GM18507 (cell line): ENCODE measurements around the gene KYNU.
"Not testable (repeated sequence)": the region's sequence is repeated elsewhere in the genome, so short reads cannot be mapped to it uniquely, and the experiment has no call there.

Experiments used
- DNase-seq: peaks from one replicate; pipeline ENCODE4 v3.0.0; 2011; ENCODE audit warnings: low read depth; ENCODE audit not compliant: insufficient read length; ENCODE audit errors: extremely low spot score
- FAIRE-seq: peaks from 2 replicates; lab custom pipeline; 2011; peaks lifted over from hg19 to GRCh38; lab: Jason Lieb, UNC

The KYNU gene

DNA sequence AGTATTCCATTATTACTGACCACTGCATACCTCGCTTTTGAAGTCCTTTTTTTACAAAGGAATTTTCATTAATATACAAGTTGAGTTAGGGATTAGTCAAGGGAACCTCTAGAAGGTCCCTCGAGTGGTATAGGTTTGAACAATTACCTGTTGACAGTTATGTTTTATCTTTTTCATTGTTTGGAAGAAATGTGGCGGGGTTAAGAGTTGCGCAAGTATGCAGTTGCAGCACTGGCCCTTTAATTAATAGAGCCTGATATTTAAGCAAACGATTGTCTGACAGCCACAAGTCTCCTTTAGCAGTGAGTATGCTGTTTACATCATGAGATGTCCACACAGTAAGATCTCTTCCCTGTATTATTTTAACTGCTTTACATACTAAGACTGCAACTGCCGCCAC is 24.3 kb downstream of the KYNU start:
- FAIRE-seq, result no peak
- no peak for DNase-seq

GRCh38 chr2:142903726-142904125 is 26.3 kb downstream of the KYNU start:
- FAIRE-seq, DNase-seq: not testable (repeated sequence)

DNA sequence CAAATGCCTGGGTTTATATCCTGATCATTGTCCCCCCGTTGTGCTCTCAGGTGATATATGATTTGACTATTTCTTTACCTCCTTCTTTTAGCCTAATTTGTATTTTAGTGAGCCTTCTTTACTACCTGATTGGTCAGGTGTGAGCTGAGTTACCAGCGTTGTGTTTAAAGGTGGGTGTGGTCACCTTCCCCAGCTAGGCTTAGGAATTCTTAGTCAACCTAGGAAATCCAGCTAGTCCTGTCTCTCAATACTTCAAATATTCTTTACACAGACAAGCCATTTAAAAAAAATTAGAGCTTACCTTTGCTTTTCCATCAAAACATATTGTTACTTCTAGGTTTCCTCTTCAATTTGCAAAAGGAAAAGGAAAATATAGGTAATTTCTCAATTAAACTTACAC is 30.2 kb downstream of the KYNU start:
- DNase-seq, result no peak
- no peak for FAIRE-seq

DNA sequence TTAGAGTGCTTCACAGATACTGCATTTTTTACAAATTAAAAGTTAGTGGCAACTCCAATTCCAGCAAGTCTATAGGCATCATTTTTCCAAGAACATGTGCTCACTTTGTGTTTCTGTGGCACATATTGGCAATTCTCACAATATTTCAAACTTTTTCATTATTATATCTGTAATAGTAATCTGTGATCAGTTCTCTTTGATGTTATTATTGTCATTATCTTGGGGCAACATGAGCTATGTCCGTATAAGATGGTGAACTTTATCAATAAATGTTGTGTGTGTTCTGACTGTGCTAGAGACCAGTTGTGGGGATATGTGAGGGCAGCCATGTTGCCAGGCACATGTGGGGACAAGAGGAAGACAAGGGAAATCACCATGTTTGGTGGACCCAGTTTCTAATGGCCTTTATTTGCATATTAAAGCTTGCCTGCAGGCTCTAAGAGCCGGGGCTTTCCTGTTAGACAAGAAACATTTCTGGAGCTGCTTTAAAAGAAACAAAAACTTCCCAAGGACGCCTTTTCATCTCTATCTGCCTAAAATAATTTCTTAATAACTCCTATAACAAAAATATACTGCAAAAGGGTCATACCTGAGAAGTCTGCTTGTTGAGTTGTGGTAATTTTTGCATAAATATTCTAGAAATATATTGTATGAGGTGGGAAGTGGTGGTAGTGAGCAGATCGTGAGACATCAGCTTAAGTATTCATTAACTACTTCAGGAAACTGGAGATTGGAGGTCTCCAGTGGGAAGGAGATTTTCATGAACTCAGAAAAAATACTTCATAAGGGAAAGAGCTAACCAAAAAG is 37.2 kb downstream of the KYNU start:
- FAIRE-seq, result peak; percentile 97
- DNase-seq, result no peak

DNA sequence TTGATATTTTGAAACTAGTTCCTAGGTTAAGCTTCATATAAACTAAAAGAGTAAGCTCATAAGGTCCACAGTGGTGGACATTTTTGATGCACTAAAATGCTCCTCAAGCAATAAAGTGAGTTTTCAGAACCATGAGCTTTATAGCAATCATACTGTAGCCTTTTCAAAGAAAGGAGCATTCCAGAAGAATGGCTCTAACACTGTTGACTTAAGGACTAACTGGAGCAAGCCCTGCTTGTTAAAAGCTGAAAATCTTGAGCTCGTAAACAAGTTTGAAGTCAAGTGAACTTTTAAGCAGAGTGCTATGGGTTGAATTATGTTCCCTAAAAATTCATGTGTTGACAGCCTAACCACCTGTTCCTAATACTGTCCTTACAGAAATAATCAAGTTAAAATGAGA is 38.0 kb downstream of the KYNU start:
- DNase-seq, result no peak
- FAIRE-seq, result peak; percentile 15

DNA sequence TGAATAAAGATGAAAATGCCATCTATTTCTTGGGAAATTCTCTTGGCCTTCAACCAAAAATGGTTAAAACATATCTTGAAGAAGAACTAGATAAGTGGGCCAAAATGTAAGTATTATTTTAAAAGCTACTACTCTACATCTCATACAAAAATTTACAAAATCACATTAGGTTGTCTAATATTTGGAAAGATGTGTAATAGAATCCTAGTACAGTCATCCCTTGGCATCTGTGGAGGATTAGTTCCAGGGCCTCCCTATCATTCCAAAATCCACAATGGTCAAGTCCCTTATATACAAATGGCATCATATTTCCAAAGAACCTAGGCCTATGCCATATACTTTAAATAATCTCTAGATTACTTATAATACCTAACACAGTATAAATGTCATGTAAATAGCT is 41.2 kb downstream of the KYNU start:
- FAIRE-seq (no peak), DNase-seq (no peak)

DNA sequence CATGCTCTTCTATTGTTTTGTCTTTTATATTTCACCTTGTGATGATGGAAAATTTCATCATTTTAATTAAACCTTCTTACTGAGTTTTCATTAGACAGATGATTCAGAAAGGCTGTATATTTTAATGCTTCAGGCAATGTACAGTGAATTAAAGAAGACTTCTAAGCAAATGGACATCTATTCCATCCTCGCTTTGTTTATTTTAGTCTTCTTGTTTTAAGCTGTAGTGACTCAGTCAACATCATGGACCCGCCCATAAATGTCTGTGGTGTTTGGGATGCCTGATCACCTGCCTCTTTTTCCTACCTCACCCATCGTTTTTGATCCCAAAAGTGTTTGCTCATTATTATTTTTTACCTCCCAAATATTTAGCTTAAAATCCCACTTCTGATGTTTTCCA is 43.1 kb downstream of the KYNU start:
- FAIRE-seq, result no peak

DNA sequence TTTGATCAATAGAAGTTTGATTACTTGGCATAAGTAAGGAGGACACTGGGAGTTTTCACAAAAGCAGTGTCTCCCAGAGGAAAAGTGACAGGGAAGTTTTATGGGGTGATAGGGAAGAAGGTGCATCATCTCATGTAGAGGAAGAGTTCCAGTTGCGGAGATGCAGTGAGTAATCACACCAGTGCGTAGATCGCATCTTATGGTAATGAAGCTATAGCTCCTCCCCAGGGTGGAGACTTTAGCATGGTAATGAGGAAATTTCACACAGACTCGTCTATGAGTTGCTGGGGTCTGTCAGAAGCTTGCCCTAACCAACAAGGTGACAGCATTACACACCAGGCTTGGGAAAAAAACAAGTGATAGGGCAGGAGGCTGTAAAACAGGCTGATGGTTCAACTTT is 49.0 kb downstream of the KYNU start:
- DNase-seq (no peak), FAIRE-seq (no peak)

More for the DNA sequence above, 43.1 kb downstream of the KYNU start:
- no peak for DNase-seq

- DNase-seq, result no peak
- no peak for FAIRE-seq
Measured at GRCh38 chr2:142930835-142931398, 53.5 kb downstream of the KYNU start.

DNA sequence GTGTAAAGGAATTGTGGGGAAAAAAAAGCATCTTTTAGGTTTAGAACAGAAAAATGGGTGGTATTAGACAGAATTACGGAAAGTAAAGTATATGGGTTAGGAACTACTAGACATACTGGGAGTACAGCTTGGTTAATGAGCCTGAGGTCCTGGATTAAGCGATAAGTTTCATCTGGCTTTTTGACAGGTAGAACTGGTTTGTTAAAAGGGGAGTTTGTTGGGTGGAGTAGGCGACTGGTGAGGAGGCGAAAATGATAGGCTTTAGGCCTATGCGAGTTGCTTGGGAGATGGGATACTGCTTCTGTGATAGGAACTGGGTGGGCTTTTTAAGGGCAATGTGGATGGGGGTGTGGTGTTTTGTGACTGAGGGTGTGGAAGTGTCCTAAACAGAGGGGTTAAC is 56.5 kb downstream of the KYNU start:
- DNase-seq (no peak), FAIRE-seq (no peak)

GRCh38 chr2:142935563-142936089 is 58.2 kb downstream of the KYNU start:
- FAIRE-seq, result no peak
- DNase-seq, result no peak

DNA sequence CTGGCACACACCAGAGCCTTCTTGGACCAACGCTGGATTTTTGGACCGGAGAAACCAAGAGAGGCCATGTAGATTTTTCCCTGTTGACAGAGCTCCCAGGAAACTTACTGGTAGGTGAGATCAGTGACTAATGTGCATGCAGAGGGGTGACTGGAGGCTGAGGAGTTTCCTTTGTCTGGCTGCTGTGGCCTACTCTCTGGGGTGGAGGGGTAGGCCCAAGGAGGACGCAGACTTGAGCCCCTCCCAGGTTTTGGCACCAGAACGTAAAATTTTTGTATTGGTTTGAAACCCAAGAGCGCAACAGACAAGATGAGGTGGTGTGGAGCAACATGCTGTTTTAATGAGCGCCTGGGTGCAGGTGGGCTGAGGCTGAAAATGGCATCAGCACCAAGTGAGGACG is 59.2 kb downstream of the KYNU start:
- FAIRE-seq (no peak), DNase-seq (no peak)

DNA sequence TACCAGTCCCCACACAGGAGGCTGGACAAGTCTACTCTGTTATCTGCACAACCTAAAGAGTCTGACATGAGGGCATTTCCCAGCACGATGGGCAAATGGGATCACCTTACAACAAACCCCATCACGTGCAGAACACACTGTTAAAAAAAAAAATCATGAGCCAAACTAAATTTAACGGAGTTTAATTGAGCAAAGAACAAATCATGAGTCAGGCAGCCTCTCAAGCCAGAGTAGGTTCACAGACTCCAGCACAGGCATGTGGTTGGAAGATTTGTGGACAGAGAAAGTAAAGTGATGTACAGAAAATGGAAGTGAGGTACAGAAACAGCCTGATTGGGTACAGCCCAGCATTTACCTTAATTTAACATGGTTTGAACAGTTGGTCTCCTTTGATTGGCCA is 59.9 kb downstream of the KYNU start:
- DNase-seq (no peak), FAIRE-seq (no peak)

GRCh38 chr2:142938240-142938639 is 60.8 kb downstream of the KYNU start:
- no peak for DNase-seq
- no peak for FAIRE-seq

DNA sequence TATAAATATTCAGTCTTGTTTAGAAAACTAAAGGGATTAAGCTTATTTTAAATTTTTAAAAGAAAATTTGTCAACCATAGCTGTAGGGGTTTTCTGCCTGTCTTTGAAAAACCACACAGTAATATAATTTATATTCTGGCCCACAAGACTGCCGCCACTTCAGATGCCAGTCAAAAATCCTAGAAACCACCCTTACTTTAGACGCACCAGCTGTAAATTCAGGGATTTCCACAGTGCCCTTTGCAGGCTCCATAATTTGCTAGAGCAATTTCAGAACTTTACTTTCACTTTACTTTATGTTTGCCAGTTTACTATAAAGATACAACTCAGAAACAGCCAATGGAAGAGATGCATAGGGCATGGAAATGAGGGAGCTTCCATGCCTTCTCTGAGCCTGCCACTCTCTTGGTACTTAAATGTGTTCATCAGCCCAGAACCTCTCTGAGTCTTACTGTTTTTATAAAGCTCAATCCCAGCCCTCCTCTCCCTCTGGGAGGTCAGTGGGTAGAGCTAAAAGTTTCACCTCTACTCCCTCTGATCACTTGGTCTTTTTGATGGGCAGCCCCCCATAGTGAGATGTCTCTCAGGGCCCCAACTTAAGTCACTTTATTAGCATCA is 63.3 kb downstream of the KYNU start:
- DNase-seq, result no peak
- no peak for FAIRE-seq

- FAIRE-seq (no peak), DNase-seq (no peak)
Measured at GRCh38 chr2:142942690-142943089, 65.2 kb downstream of the KYNU start.

- DNase-seq (no peak), FAIRE-seq (no peak)
Measured at GRCh38 chr2:142944264-142944663, 66.8 kb downstream of the KYNU start.

- DNase-seq, result no peak
Measured at GRCh38 chr2:142944721-142945120, 67.3 kb downstream of the KYNU start.

DNA sequence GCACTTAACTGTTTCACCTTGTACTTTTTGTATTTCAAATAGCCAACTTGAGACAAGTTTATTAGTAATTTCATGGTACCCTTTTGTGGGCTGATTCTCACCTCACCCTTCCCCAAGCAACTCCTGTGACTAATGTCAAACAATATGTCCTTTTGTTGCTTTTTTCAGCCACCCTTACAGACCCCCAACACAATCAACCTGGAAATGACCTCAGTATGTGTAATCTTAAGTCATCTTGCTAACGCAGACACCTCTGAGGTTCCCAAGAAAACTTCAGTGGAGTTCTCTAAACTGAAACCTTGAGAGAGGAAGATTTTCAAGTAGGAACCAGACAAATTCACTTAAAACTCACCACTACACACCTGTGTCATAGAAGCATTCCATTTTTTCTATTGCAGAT is 69.5 kb downstream of the KYNU start:
- no peak for FAIRE-seq
- no peak for DNase-seq

More at GRCh38 chr2:142944721-142945120, 67.3 kb downstream of the KYNU start:
- FAIRE-seq, result no peak

- DNase-seq, FAIRE-seq: not testable (repeated sequence)
Measured at GRCh38 chr2:142948723-142949122, 71.3 kb downstream of the KYNU start.

GRCh38 chr2:142950323-142950722 is 72.9 kb downstream of the KYNU start:
- not testable (repeated sequence) for DNase-seq, FAIRE-seq
